Activated CD4-positive, alpha-beta T cell treated with anti-CD3 and anti-CD28 coated beads, Interleukin-2, amount 10 ng/mL, durations not matched to agents 7 days and 5 days (primary cell): ENCODE measurements around the gene RETREG3. TPM values are rescaled to one million over a fixed set of nuclear protein-coding genes. Genes with fewer than 3 reads are reported as not detected.

Experiments used
- total RNA-seq, 2 experiments: library from RNA; stranded (reverse); gene quantifications; one replicate each; pipeline ENCODE4 v1.2.3, GENCODE V29; 2021

Gene RETREG3
- total RNA-seq, 2 experiments from 2014 or later = 60.2 to 65.9 TPM

Other genes starting within 250 kb of the RETREG3 start
- 100 to 1,000 TPM; 114 to 121 TPM for gene STAT3, start 220.9 kb downstream of the RETREG3 start, total RNA-seq
- 1 to 10 TPM; 1.5 to 1.6 TPM for gene CAVIN1, start 186.1 kb downstream of the RETREG3 start, total RNA-seq
- 1 to 10 TPM; 4.9 to 8.9 TPM for gene ATP6V0A1, start 150.5 kb downstream of the RETREG3 start, total RNA-seq
- 10 to 100 TPM; 16.4 to 18.8 TPM for gene NAGLU, start 73.1 kb downstream of the RETREG3 start, total RNA-seq
- under 1 TPM; 0.73 to 0.97 TPM for gene HSD17B1, start 56.5 kb downstream of the RETREG3 start, total RNA-seq
- 10 to 100 TPM; 72.5 to 86.1 TPM for gene COASY, start 47.2 kb downstream of the RETREG3 start, total RNA-seq
- gene MLX, start 42.3 kb downstream of the RETREG3 start, total RNA-seq = 10 to 100 TPM; 56.7 to 62.3 TPM
- 10 to 100 TPM; 17.4 to 18.5 TPM for gene PSMC3IP, start 31.6 kb downstream of the RETREG3 start, total RNA-seq
- 10 to 100 TPM; 61.6 TPM for gene TUBG1, start 309 bp upstream of the RETREG3 start, total RNA-seq
- gene TUBG2, start 49.9 kb upstream of the RETREG3 start, total RNA-seq = 1 to 10 TPM; 6.7 to 7.2 TPM
- gene PLEKHH3, start 67.6 kb upstream of the RETREG3 start, total RNA-seq = 1 to 10 TPM in 1 of 2 experiments, under 1 TPM in 1; 0.85 to 1.3 TPM
- gene CCR10, start 72.5 kb upstream of the RETREG3 start, total RNA-seq = under 1 TPM; 0.65 to 0.87 TPM
- 1 to 10 TPM in 1 of 2 experiments, under 1 TPM in 1; 0.81 to 1.0 TPM for gene CNTNAP1, start 73.2 kb upstream of the RETREG3 start, total RNA-seq
- 10 to 100 TPM; 52.6 to 54.0 TPM for gene EZH1, start 135.7 kb upstream of the RETREG3 start, total RNA-seq
- gene RAMP2, start 151.9 kb upstream of the RETREG3 start, total RNA-seq = not detected
- gene VPS25, start 164.1 kb upstream of the RETREG3 start, total RNA-seq = 10 to 100 TPM; 51.9 to 59.4 TPM
- gene WNK4, start 171.2 kb upstream of the RETREG3 start, total RNA-seq = under 1 TPM; 0.47 to 0.77 TPM
- 10 to 100 TPM; 41.2 to 45.1 TPM for gene COA3, start 189.3 kb upstream of the RETREG3 start, total RNA-seq
- gene CNTD1, start 189.5 kb upstream of the RETREG3 start, total RNA-seq = not detected
- gene BECN1, start 214.9 kb upstream of the RETREG3 start, total RNA-seq = 10 to 100 TPM; 87.0 to 87.6 TPM
- 100 to 1,000 TPM; 110 to 111 TPM for gene PSME3, start 224.0 kb upstream of the RETREG3 start, total RNA-seq
- 1 to 10 TPM; 1.5 to 1.9 TPM for gene AOC2, start 235.2 kb upstream of the RETREG3 start, total RNA-seq
- gene AOC3, start 241.8 kb upstream of the RETREG3 start, total RNA-seq = under 1 TPM; 0.56 to 0.79 TPM